GM23248 (cell line): ENCODE measurements around the gene CACHD1. TPM values are rescaled to one million over a fixed set of nuclear protein-coding genes. Genes with fewer than 3 reads are reported as not detected.

Source experiments
- DNase-seq: peaks from one replicate; pipeline ENCODE4 v3.0.0-alpha.2; 2015
- H2AFZ ChIP-seq: fragments of 200-600 bp; sonication (generic); 2 replicates; pipeline ENCODE4 v1.6.1; 2016; ENCODE audit warnings: antibody characterized with exemption
- H3F3A ChIP-seq: fragments of 200-600 bp; sonication (generic); 2 replicates; pipeline ENCODE4 v1.6.1; 2016; ENCODE audit warnings: mild to moderate bottlenecking, antibody characterized with exemption, mixed run types; ENCODE audit not compliant: insufficient read depth
- H3K27ac ChIP-seq: fragments of 200-600 bp; sonication (generic); 2 replicates; pipeline ENCODE4 v1.5.1; 2016; ENCODE audit warnings: mild to moderate bottlenecking
- H3K27me3 ChIP-seq: fragments of 200-600 bp; sonication (generic); replicated peaks from 2 replicates; pipeline ENCODE4 v1.6.1; 2016; ENCODE audit warnings: mild to moderate bottlenecking; ENCODE audit not compliant: insufficient read depth
- H3K36me3 ChIP-seq: fragments of 200-600 bp; sonication (generic); 2 replicates; pipeline ENCODE4 v1.6.1; 2016; ENCODE audit warnings: low read depth, mild to moderate bottlenecking
- H3K4me1 ChIP-seq: fragments of 200-600 bp; sonication (generic); 2 replicates; pipeline ENCODE4 v1.6.1; 2016; ENCODE audit warnings: mild to moderate bottlenecking; ENCODE audit not compliant: insufficient read depth
- H3K4me2 ChIP-seq: fragments of 200-600 bp; sonication (generic); one replicate; pipeline ENCODE4 v1.6.1; 2016; ENCODE audit warnings: mild to moderate bottlenecking; ENCODE audit not compliant: unreplicated experiment
- H3K4me3 ChIP-seq: fragments of 200-600 bp; sonication (generic); 2 replicates; pipeline ENCODE4 v1.5.1; 2016; ENCODE audit warnings: mild to moderate bottlenecking
- H3K79me2 ChIP-seq: fragments of 200-600 bp; sonication (generic); 2 replicates; pipeline ENCODE4 v1.6.1; 2016; ENCODE audit warnings: mild to moderate bottlenecking; ENCODE audit not compliant: insufficient read depth
- H3K9ac ChIP-seq: fragments of 200-600 bp; sonication (generic); 2 replicates; pipeline ENCODE4 v1.6.1; 2016; ENCODE audit warnings: mild to moderate bottlenecking
- H3K9me2 ChIP-seq: fragments of 200-600 bp; sonication (generic); 2 replicates; pipeline ENCODE4 v1.6.1; 2016; ENCODE audit warnings: mixed run types, mild to moderate bottlenecking, moderate library complexity; ENCODE audit not compliant: insufficient read depth
- H3K9me3 ChIP-seq: fragments of 200-600 bp; sonication (generic); one replicate; pipeline ENCODE4 v1.6.1; 2017; ENCODE audit warnings: low read depth
- H4K20me1 ChIP-seq: fragments of 200-600 bp; sonication (generic); 2 replicates; pipeline ENCODE4 v1.6.0; 2016; ENCODE audit not compliant: insufficient read depth
- EZH2 ChIP-seq: fragments of 200-600 bp; sonication (generic); IDR thresholded peaks from 2 replicates; pipeline ENCODE4 v1.6.1; 2018; ENCODE audit warnings: antibody characterized with exemption, mild to moderate bottlenecking; ENCODE audit not compliant: insufficient read depth, poor library complexity, severe bottlenecking
- EZH2phosphoT487 ChIP-seq: fragments of 200-600 bp; sonication (generic); IDR thresholded peaks from 2 replicates; pipeline ENCODE4 v1.6.1; 2018; ENCODE audit warnings: antibody characterized with exemption, moderate library complexity, mild to moderate bottlenecking, low read depth; ENCODE audit not compliant: insufficient read depth
- WGBS, 2 experiments: methylation state at CpG; one replicate each; pipeline ENCODE4 v1.1.6; 2015 to 2017; ENCODE audit warnings: low lambda C conversion rate in 2 of 2, low coverage in 1 of 2; ENCODE audit errors: missing lambda C conversion rate in 2 of 2; 5-methylcytosine and 5-hydroxymethylcytosine counted together
- in situ Hi-C: fragments of 300-500 bp; cut with MboI; formaldehyde crosslinking; loops from 2 replicates; pipeline ENCODE4 v1.15.0; 2020
- polyA plus RNA-seq: library from polyadenylated mRNA; unstranded; fragments of >200 nt; fragmentation: Nextera tagmentation; extraction: Ambion mirVana; gene quantifications from 2 replicates; pipeline ENCODE4 v1.2.1, GENCODE V29; 2016
- total RNA-seq: library from RNA; depleted of rRNA; stranded (reverse); fragments of >200 nt; shearing (Covaris generic); gene quantifications from 2 replicates; pipeline ENCODE4 v1.2.3, GENCODE V29; 2014

CACHD1 gene
- total and polyA plus RNA-seq, 2 experiments from 2014 or later, result 1.9 to 9.3 TPM

DNA sequence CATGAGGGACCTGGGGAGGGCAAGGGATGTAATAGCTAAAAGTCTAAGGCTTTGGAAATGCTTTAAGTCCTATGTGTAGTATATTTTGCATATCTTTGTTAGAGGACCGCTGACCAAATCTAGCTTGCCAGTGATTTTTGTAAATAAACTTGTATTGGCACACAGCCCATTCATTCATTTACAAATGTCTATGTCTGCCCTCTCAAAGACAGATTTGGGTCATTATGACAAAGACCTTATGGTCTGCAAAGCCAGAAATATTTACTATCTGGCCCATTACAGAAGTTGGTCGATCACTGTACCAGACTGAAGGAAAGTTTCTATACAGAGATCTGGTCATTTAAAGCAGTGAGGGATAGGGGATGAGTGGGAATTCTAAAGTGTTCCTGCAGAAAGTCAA, 154.9 kb downstream of the CACHD1 start:
- peaks cover 12% of the 10 kb centered on the region for H3K4me1 ChIP-seq
- H3K4me2 ChIP-seq, result no peak overlapping the region
- TF ChIP-seq EZH2phosphoT487 (no peak), EZH2 (no peak)
- no peak overlapping the region for H3K27ac ChIP-seq
- no peaks in the 10 kb centered on the region for H3K36me3 ChIP-seq
- H3K4me3 ChIP-seq, result no peak overlapping the region
- H3K27me3 ChIP-seq, result no peaks in the 10 kb centered on the region
- H3F3A ChIP-seq, result 0 out of 2 replicates have a peak, but pooled peaks cover 6% of the 10 kb centered on the region
- in situ Hi-C loops, result no loop called here
- 87 to 96% methylated on average over 2 of the region's 2 CpGs for WGBS, 2 experiments
- H2AFZ ChIP-seq, result no peak overlapping the region
- no peaks in the 10 kb centered on the region for H3K79me2 ChIP-seq
- H3K9ac ChIP-seq, result no peak overlapping the region
- H4K20me1 ChIP-seq, result no peaks in the 10 kb centered on the region
- DNase-seq, result no peak
- no peaks in the 10 kb centered on the region for H3K9me2 ChIP-seq
- no peaks in the 10 kb centered on the region for H3K9me3 ChIP-seq

DNA sequence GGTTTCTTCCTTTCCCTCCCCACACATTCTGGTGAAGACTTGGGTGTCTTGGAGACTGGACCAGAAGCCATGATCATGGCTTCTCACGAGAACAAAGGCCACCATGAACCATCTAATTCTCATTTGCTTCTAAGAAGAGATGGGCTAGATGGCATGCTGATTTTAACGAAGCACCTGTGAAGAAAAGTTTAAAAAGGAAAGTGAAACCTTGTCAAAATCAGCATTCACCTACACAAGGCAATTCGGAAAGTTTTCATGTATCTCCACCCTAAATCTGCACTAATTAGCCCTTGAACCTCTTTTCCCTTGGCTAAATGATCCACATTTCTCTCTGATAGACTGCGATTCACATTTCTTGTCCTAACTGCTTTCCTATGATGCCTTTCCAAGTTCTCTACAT, 160.7 kb downstream of the CACHD1 start:
- no peak overlapping the region for H3K4me2 ChIP-seq
- no peaks in the 10 kb centered on the region for H3K27me3 ChIP-seq
- no peak for DNase-seq
- no peak for TF ChIP-seq EZH2
- TF ChIP-seq EZH2phosphoT487, result no peak
- no peak overlapping the region for H3K4me3 ChIP-seq
- in situ Hi-C loops, result no loop called here
- H3K27ac ChIP-seq, result no peak overlapping the region
- no peaks in the 10 kb centered on the region for H3K79me2 ChIP-seq
- H3K9ac ChIP-seq, result no peak overlapping the region
- no peaks in the 10 kb centered on the region for H3F3A ChIP-seq
- H3K9me3 ChIP-seq, result no peaks in the 10 kb centered on the region
- 94 to 97% methylated on average over 4 of the region's 4 CpGs for WGBS, 2 experiments
- no peaks in the 10 kb centered on the region for H3K4me1 ChIP-seq
- no peaks in the 10 kb centered on the region for H3K9me2 ChIP-seq
- no peaks in the 10 kb centered on the region for H4K20me1 ChIP-seq
- H2AFZ ChIP-seq, result no peak overlapping the region
- no peaks in the 10 kb centered on the region for H3K36me3 ChIP-seq

DNA sequence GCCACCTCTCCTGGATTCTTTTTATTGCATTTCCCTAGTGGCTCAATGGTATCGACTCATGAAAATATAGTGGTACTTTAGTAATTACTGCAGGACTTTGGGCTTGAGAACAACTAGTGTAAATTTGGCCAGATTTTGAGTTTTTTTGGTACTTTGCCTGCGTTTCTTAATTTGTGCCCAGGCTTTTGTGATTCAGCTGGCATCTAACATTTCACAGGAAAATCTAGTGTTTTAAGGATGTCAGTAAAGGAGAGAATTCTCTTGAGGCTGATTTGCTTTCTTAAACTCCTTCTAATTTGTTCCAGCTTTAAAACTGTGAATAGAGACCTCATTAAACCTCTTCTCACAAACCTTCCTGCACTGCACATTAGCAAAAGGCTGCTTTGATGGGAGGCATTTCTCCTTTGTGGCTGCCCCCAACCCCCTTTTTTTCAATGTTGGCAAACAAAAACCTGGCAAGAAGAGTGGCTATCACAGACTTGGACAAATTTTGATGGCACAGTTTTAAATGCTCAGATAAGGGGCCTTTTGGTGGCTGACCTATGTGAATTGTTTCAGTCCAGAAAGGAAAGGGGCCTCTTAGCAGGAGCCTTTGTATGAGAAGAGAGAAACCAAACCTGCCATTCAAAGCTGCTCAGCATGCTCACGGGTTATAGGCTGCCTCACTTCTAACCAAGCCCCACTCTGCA, 161.6 kb downstream of the CACHD1 start:
- no peak overlapping the region for H3K4me3 ChIP-seq
- H3F3A ChIP-seq, result no peaks in the 10 kb centered on the region
- no peaks in the 10 kb centered on the region for H3K79me2 ChIP-seq
- no peaks in the 10 kb centered on the region for H3K4me1 ChIP-seq
- no peaks in the 10 kb centered on the region for H4K20me1 ChIP-seq
- no peak overlapping the region for H3K27ac ChIP-seq
- H3K36me3 ChIP-seq, result no peaks in the 10 kb centered on the region
- no peak for DNase-seq
- in situ Hi-C loops, result no loop called here
- H3K9ac ChIP-seq, result no peak overlapping the region
- no peaks in the 10 kb centered on the region for H3K9me3 ChIP-seq
- H3K9me2 ChIP-seq, result no peaks in the 10 kb centered on the region
- TF ChIP-seq EZH2phosphoT487 (no peak), EZH2 (no peak)
- no peak overlapping the region for H3K4me2 ChIP-seq
- H2AFZ ChIP-seq, result no peak overlapping the region
- no peaks in the 10 kb centered on the region for H3K27me3 ChIP-seq
- WGBS, 2 experiments, result 45 to 46% methylated on average over 3 of the region's 3 CpGs

DNA sequence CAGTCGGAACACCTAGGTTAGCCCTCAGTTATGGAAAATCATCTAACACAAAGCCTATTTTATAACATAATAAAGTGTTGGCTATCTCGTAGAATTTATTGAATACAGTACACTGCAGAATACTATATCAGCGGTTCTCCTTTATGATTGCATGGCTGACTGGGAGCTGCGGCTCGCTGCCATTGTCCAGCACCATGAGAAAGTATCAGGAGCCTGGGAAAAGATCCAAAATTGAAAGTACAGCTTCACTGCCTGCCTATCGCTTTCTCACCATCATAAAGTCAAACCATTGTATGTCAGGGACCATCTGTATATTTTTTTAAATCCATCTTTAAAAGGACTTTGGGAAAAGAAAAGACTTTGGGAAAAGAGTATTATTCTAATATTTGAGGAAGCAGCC, 163.0 kb downstream of the CACHD1 start:
- TF ChIP-seq EZH2phosphoT487 (no peak), EZH2 (no peak)
- Histone ChIP-seq H3K36me3 (no peaks in the 10 kb centered on the region), H3F3A (no peaks in the 10 kb centered on the region), H3K9me2 (no peaks in the 10 kb centered on the region), H3K27ac (no peak overlapping the region), H3K79me2 (no peaks in the 10 kb centered on the region), H2AFZ (no peak overlapping the region), H3K4me3 (no peak overlapping the region), H3K4me1 (no peaks in the 10 kb centered on the region), H4K20me1 (no peaks in the 10 kb centered on the region), H3K4me2 (no peak overlapping the region), H3K9me3 (no peaks in the 10 kb centered on the region), H3K9ac (no peak overlapping the region), H3K27me3 (no peaks in the 10 kb centered on the region)
- no peak for DNase-seq
- in situ Hi-C loops, result no loop called here
- WGBS, 2 experiments, result 95 to 98% methylated on average over 6 of the region's 6 CpGs

DNA sequence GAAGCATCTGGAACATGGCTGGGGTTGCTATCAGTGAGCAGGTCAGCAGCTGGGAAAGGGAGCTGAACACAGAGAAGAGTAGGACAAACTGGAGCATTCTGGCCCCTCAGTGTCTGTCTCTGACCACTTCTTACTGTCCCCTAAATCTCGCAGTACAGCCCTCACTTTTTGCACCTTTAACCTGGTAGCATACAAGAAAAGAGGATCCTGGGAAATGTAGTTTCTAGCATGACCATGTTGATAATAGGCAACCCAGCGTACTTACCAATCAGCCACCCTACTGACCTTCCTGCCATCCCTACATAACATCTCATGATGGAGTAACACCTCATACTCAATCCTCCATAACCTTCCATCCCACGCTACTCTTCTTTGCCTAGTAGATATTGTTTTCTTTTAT, 175.8 kb downstream of the CACHD1 start:
- Histone ChIP-seq H3K27me3 (no peaks in the 10 kb centered on the region), H3K9me3 (no peaks in the 10 kb centered on the region), H3K4me2 (no peak overlapping the region), H3K36me3 (0 out of 2 replicates have a peak, but pooled peaks cover 6% of the 10 kb centered on the region), H2AFZ (no peak overlapping the region), H3F3A (no peaks in the 10 kb centered on the region), H3K79me2 (no peaks in the 10 kb centered on the region), H3K9me2 (no peaks in the 10 kb centered on the region), H3K9ac (no peak overlapping the region), H3K4me3 (no peak overlapping the region), H3K27ac (no peak overlapping the region), H4K20me1 (no peaks in the 10 kb centered on the region), H3K4me1 (no peaks in the 10 kb centered on the region)
- DNase-seq, result no peak
- 92 to 96% methylated on average over 3 of the region's 3 CpGs for WGBS, 2 experiments
- TF ChIP-seq EZH2 (no peak), EZH2phosphoT487 (no peak)
- in situ Hi-C loops, result no loop called here
